Glutamatergic neuron (in vitro differentiated cells): ENCODE measurements around the gene PROCR. TPM values are rescaled to one million over a fixed set of nuclear protein-coding genes. Genes with fewer than 3 reads are reported as not detected.

Experiments
- DNase-seq: peaks from one replicate; pipeline ENCODE4 v3.0.0; 2022
- H3K27ac Mint-ChIP-seq: one replicate; pipeline ENCODE4 v1.8.0; 2020; ENCODE audit warnings: mild to moderate bottlenecking, mixed read lengths, inconsistent platforms; ENCODE audit not compliant: unreplicated experiment
- H3K27me3 Mint-ChIP-seq: one replicate; pipeline ENCODE4 v1.8.0; 2020; ENCODE audit warnings: mild to moderate bottlenecking, moderate library complexity, mixed read lengths, inconsistent platforms; ENCODE audit not compliant: unreplicated experiment
- H3K36me3 Mint-ChIP-seq: one replicate; pipeline ENCODE4 v1.8.0; 2020; ENCODE audit warnings: mild to moderate bottlenecking, mixed read lengths, inconsistent platforms; ENCODE audit not compliant: unreplicated experiment
- H3K4me1 Mint-ChIP-seq: one replicate; pipeline ENCODE4 v1.8.0; 2020; ENCODE audit warnings: mild to moderate bottlenecking, low read depth, mixed read lengths, inconsistent platforms; ENCODE audit not compliant: unreplicated experiment
- H3K4me3 Mint-ChIP-seq: one replicate; pipeline ENCODE4 v1.8.0; 2020; ENCODE audit warnings: mild to moderate bottlenecking, mixed read lengths, inconsistent platforms; ENCODE audit not compliant: unreplicated experiment
- H3K9me3 Mint-ChIP-seq: one replicate; pipeline ENCODE4 v1.8.0; 2020; ENCODE audit warnings: mild to moderate bottlenecking, moderate library complexity, mixed read lengths, inconsistent platforms; ENCODE audit not compliant: unreplicated experiment
- CTCF ChIP-seq: fragments of 200-600 bp; sonication (generic); IDR thresholded peaks from one replicate; pipeline ENCODE4 v1.5.0; 2021; ENCODE audit not compliant: partially characterized antibody, unreplicated experiment
- long read RNA-seq: library from polyadenylated mRNA; unstranded; transcript quantifications from one replicate; pipeline ENCODE4 v2.0.0, GENCODE V29; 2020; ENCODE audit not compliant: unreplicated experiment
- total RNA-seq: library from RNA; stranded (reverse); fragmentation: NEBNext Ultra II Directional; extraction: Animal tissue kit (Norgen Biotek cat#: 25700); gene quantifications from one replicate; pipeline ENCODE4 v1.2.1, GENCODE V29; 2021; ENCODE audit not compliant: unreplicated experiment

PROCR gene
- total RNA-seq, result 0.32 TPM
- long read RNA-seq, result 0 reads

DNA sequence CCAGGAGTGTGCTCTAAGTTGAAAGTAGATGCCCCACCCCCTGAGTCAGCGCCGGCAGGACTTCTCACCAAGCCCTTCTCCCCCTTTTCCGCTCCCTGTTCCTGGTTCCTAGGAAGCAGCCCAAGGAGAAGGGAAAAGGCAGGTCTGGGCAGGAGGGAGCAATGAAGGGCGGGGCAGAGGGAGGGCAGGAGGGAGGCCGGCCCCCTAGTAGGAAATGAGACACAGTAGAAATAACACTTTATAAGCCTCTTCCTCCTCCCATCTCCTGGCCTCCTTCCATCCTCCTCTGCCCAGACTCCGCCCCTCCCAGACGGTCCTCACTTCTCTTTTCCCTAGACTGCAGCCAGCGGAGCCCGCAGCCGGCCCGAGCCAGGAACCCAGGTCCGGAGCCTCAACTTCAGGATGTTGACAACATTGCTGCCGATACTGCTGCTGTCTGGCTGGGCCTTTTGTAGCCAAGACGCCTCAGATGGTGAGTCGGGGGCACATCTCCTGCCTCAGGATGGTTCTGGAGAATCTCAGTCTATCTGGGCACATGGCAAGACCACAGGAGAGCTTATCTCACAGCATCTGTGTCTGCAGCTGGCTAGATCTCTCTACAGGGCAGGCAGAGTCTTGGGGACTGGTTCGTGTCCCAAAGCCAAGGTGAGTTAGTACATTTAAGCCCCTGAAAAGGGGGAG is at the start of gene PROCR:
Gene PROCR, plus strand, starts transcription at position 320 of the 681 bp plus-strand sequence. Its CDS starts 83 bp downstream, at position 403.
- peaks cover 4% of the 10 kb centered on the region for H3K4me1 Mint-ChIP-seq
- no peak within 1 kb of the TSS for H3K27ac Mint-ChIP-seq
- H3K9me3 Mint-ChIP-seq, result no peaks in the 10 kb centered on the region
- H3K27me3 Mint-ChIP-seq, result peaks cover 4% of the 10 kb centered on the region
- no peaks in the 10 kb centered on the region for H3K36me3 Mint-ChIP-seq
- peak within 1 kb of the TSS; percentile 57 for H3K4me3 Mint-ChIP-seq
- peak; percentile 35 for DNase-seq
- TF ChIP-seq CTCF, result no peak

GRCh38 chr20:35122756-35123405 is 49.0 kb upstream of the PROCR start:
- H3K9me3 Mint-ChIP-seq, result peaks cover 2% of the 10 kb centered on the region
- peaks cover 5% of the 10 kb centered on the region for H3K36me3 Mint-ChIP-seq
- H3K27ac Mint-ChIP-seq, result no peak overlapping the region

GRCh38 chr20:35125753-35126152 is 46.1 kb upstream of the PROCR start:
- Mint-ChIP-seq H3K4me1 (no peaks in the 10 kb centered on the region), H3K27ac (no peak overlapping the region), H3K4me3 (no peak overlapping the region), H3K36me3 (no peaks in the 10 kb centered on the region), H3K27me3 (no peaks in the 10 kb centered on the region), H3K9me3 (peaks cover 2% of the 10 kb centered on the region)
- DNase-seq, result no peak
- TF ChIP-seq CTCF, result no peak

More at GRCh38 chr20:35122756-35123405, 49.0 kb upstream of the PROCR start:
- Mint-ChIP-seq H3K4me1 (no peaks in the 10 kb centered on the region), H3K27me3 (no peaks in the 10 kb centered on the region), H3K4me3 (no peak overlapping the region)
- no peak for TF ChIP-seq CTCF
- DNase-seq, result no peak

DNA sequence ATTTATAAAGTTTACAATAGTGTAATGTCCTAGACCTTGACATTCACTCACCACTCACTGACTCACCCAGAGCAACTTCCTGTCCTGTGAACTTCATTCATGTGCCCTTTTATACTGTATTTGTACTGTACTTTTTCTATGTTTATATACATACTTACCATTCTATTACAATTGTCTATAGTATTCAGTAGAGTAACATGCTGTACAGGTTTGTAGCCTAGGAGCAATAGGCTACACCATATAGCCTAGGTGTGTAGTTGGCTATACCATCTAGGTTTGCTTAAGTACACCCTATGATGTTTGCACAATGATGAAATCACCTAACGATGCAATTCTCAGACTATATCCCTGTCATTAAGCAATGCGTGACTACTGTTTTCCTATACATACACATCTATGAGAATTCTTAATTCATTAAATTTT is 42.2 kb upstream of the PROCR start:
- no peaks in the 10 kb centered on the region for H3K36me3 Mint-ChIP-seq

More for the DNA sequence above, 42.2 kb upstream of the PROCR start:
- DNase-seq, result no peak
- no peak overlapping the region for H3K4me3 Mint-ChIP-seq
- no peak for TF ChIP-seq CTCF
- no peak overlapping the region for H3K27ac Mint-ChIP-seq
- H3K27me3 Mint-ChIP-seq, result peaks cover 2% of the 10 kb centered on the region
- peaks cover 2% of the 10 kb centered on the region for H3K9me3 Mint-ChIP-seq
- H3K4me1 Mint-ChIP-seq, result no peaks in the 10 kb centered on the region
